Mesothelial cell of epicardium (in vitro differentiated cells): ENCODE measurements around the gene COA8. TPM values are rescaled to one million over a fixed set of nuclear protein-coding genes. Genes with fewer than 3 reads are reported as not detected.
A peak's percentile ranks its signal among the peaks of the same experiment; 100 is the strongest.

Experiments used
- DNase-seq, 2 experiments: peaks; one replicate each; pipeline ENCODE4 v3.0.0; 2021; ENCODE audit warnings: low spot score in 2 of 2; ENCODE audit not compliant: unreplicated experiment in 2 of 2
- H3K27ac Mint-ChIP-seq: 2 replicates; pipeline ENCODE4 v1.8.0; 2021; ENCODE audit warnings: mixed read lengths
- H3K27me3 Mint-ChIP-seq: 2 replicates; pipeline ENCODE4 v1.8.0; 2021; ENCODE audit warnings: low read depth, mixed read lengths
- H3K36me3 Mint-ChIP-seq: 2 replicates; pipeline ENCODE4 v1.8.0; 2021; ENCODE audit warnings: mixed read lengths
- H3K4me1 Mint-ChIP-seq: 2 replicates; pipeline ENCODE4 v1.8.0; 2021; ENCODE audit warnings: mixed read lengths
- H3K4me3 Mint-ChIP-seq: 2 replicates; pipeline ENCODE4 v1.8.0; 2021; ENCODE audit warnings: mild to moderate bottlenecking, moderate library complexity, mixed read lengths
- H3K9me3 Mint-ChIP-seq: 2 replicates; pipeline ENCODE4 v1.8.0; 2021; ENCODE audit warnings: mixed read lengths
- total RNA-seq: library from RNA; stranded (reverse); gene quantifications from 3 replicates; pipeline ENCODE4 v1.2.1, GENCODE V29; 2021
- TF ChIP-seq, protein P1 (sequence below): fragments of 200-600 bp; sonication (generic); IDR thresholded peaks from one replicate; pipeline ENCODE4 v1.5.0; 2021; ENCODE audit warnings: antibody characterized with exemption; ENCODE audit not compliant: unreplicated experiment

COA8 gene
- total RNA-seq, 1 donor from 2014 or later = 36.0 TPM

DNA sequence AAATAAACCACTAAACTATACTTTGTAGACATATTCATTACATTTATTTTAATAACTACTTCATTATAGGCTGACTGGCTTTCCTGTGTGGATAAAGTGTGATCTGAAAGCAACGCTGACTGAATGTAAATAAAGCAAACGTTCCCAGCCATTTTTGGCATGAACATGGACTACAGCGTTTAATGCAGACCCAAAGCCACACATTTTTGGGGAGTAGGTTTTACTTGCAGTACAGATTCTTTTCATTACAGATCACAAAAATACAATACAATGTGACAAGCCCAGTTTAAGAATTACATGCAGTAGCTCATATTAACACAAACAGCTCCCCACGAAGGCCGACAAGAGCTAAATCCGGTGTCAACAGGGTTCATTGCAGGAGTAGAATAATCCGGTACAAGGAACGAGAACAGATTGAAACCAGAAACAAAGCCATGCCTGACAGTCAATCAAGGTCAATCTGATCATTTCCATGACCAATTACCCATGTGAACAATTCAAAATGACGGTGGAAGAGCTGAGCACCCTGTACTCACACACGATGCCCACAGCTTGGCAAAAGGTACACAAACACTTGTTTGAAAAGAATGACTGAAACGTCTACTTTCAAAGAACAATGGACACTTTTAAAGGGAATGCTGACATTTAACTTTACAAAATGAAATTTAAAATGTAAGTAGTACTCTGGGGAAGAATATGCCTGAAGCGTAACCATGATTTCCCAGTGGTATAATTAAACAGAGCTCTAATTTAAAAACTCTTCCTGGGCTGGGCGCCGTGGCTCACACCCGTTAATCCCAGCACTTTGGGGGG lies 5.6 kb upstream of the COA8 start:
- H3K9me3 Mint-ChIP-seq = no peaks in the 10 kb centered on the region
- H3K27me3 Mint-ChIP-seq = no peaks in the 10 kb centered on the region
- no peak for DNase-seq
- TF ChIP-seq, protein P1, sequence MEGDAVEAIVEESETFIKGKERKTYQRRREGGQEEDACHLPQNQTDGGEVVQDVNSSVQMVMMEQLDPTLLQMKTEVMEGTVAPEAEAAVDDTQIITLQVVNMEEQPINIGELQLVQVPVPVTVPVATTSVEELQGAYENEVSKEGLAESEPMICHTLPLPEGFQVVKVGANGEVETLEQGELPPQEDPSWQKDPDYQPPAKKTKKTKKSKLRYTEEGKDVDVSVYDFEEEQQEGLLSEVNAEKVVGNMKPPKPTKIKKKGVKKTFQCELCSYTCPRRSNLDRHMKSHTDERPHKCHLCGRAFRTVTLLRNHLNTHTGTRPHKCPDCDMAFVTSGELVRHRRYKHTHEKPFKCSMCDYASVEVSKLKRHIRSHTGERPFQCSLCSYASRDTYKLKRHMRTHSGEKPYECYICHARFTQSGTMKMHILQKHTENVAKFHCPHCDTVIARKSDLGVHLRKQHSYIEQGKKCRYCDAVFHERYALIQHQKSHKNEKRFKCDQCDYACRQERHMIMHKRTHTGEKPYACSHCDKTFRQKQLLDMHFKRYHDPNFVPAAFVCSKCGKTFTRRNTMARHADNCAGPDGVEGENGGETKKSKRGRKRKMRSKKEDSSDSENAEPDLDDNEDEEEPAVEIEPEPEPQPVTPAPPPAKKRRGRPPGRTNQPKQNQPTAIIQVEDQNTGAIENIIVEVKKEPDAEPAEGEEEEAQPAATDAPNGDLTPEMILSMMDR = no peak
- peaks cover 20% of the 10 kb centered on the region for H3K36me3 Mint-ChIP-seq
- no peak overlapping the region for H3K4me3 Mint-ChIP-seq
- peaks cover 20% of the 10 kb centered on the region for H3K4me1 Mint-ChIP-seq
- H3K27ac Mint-ChIP-seq = no peak overlapping the region

GRCh38 chr14:103558071-103558882 lies 4.5 kb upstream of the COA8 start:
- H3K4me3 Mint-ChIP-seq = no peak overlapping the region
- H3K4me1 Mint-ChIP-seq = peaks cover 20% of the 10 kb centered on the region
- TF ChIP-seq, protein P1 = no peak
- no peak for DNase-seq
- H3K27me3 Mint-ChIP-seq = no peaks in the 10 kb centered on the region
- peak overlapping the region; percentile 19 for H3K27ac Mint-ChIP-seq
- H3K9me3 Mint-ChIP-seq = no peaks in the 10 kb centered on the region
- H3K36me3 Mint-ChIP-seq = peaks cover 18% of the 10 kb centered on the region

DNA sequence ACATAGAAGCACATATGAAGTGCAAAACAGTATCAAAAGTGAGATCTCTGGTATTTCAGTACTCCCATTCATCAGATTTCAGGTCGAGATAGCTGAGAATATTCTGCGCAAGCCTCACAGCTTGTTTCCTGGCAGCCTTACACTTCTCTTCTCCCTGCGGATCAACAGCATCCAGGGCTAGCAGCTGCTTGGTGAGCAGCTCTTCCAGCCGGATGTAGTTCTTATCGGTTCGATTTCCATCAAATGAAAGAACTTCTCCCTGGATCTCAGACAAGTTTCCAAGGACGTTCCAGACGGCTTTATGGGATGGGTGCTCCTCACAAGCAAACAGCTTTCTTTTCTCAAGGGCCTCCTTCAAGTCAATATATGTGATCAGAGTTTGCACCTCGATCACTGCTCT lies 3.0 kb upstream of the COA8 start:
- TF ChIP-seq, protein P1 = no peak
- no peak overlapping the region for H3K27ac Mint-ChIP-seq
- no peak overlapping the region for H3K4me3 Mint-ChIP-seq
- H3K36me3 Mint-ChIP-seq = peaks cover 18% of the 10 kb centered on the region
- H3K9me3 Mint-ChIP-seq = no peaks in the 10 kb centered on the region
- H3K4me1 Mint-ChIP-seq = peaks cover 28% of the 10 kb centered on the region
- no peaks in the 10 kb centered on the region for H3K27me3 Mint-ChIP-seq
- DNase-seq = no peak

DNA sequence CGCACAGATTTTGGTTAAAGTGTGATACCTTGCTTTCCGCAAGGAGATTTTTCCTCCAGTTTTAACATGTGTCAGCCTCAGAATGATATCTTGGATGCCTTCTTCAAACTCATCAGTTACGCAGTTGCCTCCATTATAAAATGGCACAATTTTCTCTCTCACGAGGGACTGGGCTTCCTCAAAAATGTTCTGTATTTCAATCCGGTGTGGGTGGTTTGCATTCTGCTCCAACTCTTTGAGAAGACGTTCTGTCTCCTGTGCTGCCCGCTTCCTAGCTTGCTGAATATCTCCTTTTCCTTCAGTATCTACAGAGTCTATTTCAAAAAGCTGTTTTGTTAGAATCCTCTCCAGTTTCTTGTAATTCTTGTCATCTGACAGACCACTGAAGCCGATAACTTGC lies 2.1 kb upstream of the COA8 start:
- TF ChIP-seq, protein P1 = no peak
- no peak overlapping the region for H3K27ac Mint-ChIP-seq

DNA sequence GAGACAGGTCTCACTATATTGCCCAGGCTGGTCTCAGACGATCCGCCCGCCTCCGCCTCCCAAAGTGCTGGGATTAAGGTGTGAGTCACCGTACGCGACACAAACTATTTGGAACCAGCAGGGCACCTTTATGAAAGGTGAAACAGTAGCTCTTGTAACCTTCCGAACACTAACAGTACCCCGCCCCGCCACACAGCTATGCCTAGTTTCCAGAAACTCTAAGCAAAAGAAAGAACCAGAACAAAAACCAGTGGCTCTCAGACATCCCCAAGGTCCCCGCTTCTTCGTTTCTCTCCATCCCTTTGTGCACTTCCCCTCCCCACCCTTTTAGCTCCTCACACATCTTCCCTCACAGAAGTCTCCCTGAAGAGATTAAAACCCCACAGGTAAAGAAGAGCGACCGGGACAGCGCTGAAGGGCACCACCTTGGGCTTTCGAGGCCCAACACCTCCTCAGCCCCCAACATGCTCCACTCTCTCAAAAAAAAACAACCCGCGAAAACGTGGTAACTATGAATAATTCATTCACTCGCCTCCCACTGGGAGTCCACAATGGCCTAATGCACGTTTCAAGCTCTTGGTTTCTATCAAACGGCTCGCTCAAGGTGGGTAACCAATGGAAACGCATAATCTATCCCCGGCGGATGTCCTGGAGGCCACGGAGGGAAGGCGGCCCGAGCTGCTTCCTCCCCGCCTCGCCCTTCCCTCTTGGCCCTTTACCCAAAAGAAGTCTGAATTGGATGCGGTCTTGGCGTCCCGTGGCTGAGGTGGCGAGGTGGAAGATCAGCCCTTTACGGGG lies 1.2 kb upstream of the COA8 start:
- peaks cover 18% of the 10 kb centered on the region for H3K36me3 Mint-ChIP-seq
- peak overlapping the region; percentile 92 for H3K27ac Mint-ChIP-seq
- peaks cover 27% of the 10 kb centered on the region for H3K4me1 Mint-ChIP-seq
- DNase-seq = peak in 1 of 2 experiments; percentile 56
- no peaks in the 10 kb centered on the region for H3K9me3 Mint-ChIP-seq
- no peaks in the 10 kb centered on the region for H3K27me3 Mint-ChIP-seq
- TF ChIP-seq, protein P1 = no peak
- H3K4me3 Mint-ChIP-seq = peak overlapping the region; percentile 95

More for the DNA sequence above, 2.1 kb upstream of the COA8 start:
- Mint-ChIP-seq H3K36me3 (peaks cover 18% of the 10 kb centered on the region), H3K27me3 (no peaks in the 10 kb centered on the region), H3K4me3 (peak overlapping the region; percentile 95), H3K9me3 (no peaks in the 10 kb centered on the region), H3K4me1 (peaks cover 27% of the 10 kb centered on the region)
- DNase-seq = no peak
